Measurements from ENCODE around the gene AMH. TPM values are rescaled to one million over a fixed set of nuclear protein-coding genes. Genes with fewer than 3 reads are reported as not detected.
A peak's percentile ranks its signal among the peaks of the same experiment; 100 is the strongest.

AMH gene
- total and polyA plus RNA-seq, 2 of the 13 experiments (the other 11 are each of a cell fraction or from before 2014, with no cell fraction given): 0.03 to 0.18 TPM

DNA sequence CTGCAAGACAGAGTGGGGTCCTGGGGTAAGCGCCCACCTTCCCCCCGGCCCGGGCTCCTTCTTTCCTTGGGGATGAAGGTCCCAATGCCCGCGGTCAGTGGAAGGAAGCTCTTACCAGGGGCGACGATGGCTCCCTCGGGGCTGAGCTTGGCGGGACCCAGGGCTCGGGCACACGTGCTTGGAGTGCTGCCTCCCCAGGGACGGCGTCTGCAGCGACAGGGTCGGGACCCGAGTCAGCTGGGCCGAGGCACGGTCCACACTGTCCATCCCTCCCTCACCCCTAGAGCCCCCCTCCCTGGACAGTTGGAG lies 3.6 kb downstream of the AMH start (continued):
- TF ChIP-seq CBX2 (IDR thresholded peaks at IDR 0.05; ENCODE audit: low read depth, low read length): no peak
- no peak for TF ChIP-seq CBX2 (CRISPR knock-in tag; IDR thresholded peaks at IDR 0.05; ENCODE audit: low read depth)
- TF ChIP-seq GMEB2 (CRISPR knock-in tag; IDR thresholded peaks at IDR 0.05; ENCODE audit: low read depth): no peak
- TF ChIP-seq ZNF577 (CRISPR knock-in tag; IDR thresholded peaks at IDR 0.05; ENCODE audit: borderline replicate concordance, low read depth): no peak
- TF ChIP-seq HOXA3 (CRISPR knock-in tag; IDR thresholded peaks at IDR 0.05): no peak; the same call in 1 of the 2 replicates
- TF ChIP-seq MAFG (CRISPR knock-in tag; IDR thresholded peaks at IDR 0.05): no peak
- TF ChIP-seq, protein P1, sequence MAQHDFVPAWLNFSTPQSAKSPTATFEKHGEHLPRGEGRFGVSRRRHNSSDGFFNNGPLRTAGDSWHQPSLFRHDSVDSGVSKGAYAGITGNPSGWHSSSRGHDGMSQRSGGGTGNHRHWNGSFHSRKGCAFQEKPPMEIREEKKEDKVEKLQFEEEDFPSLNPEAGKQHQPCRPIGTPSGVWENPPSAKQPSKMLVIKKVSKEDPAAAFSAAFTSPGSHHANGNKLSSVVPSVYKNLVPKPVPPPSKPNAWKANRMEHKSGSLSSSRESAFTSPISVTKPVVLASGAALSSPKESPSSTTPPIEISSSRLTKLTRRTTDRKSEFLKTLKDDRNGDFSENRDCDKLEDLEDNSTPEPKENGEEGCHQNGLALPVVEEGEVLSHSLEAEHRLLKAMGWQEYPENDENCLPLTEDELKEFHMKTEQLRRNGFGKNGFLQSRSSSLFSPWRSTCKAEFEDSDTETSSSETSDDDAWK (CRISPR knock-in tag; IDR thresholded peaks at IDR 0.05): no peak
- no peak for TF ChIP-seq ZNF101 (CRISPR knock-in tag; IDR thresholded peaks at IDR 0.05; ENCODE audit: borderline replicate concordance, low read depth)
- no peak for TF ChIP-seq ZNF468 (CRISPR knock-in tag; IDR thresholded peaks at IDR 0.05)
- TF ChIP-seq TEAD2 (CRISPR knock-in tag; IDR thresholded peaks at IDR 0.05): no peak
- no peak for TF ChIP-seq NR3C1 (CRISPR knock-in tag; IDR thresholded peaks at IDR 0.05)
- TF ChIP-seq HNRNPH1 (optimal IDR thresholded peaks at IDR 0.05; ENCODE audit: low read depth, low read length): no peak
- TF ChIP-seq SOX5 (CRISPR knock-in tag; IDR thresholded peaks at IDR 0.05; ENCODE audit: borderline replicate concordance): no peak
- TF ChIP-seq TIGD3 (CRISPR knock-in tag; IDR thresholded peaks at IDR 0.05; ENCODE audit: borderline replicate concordance): no peak
- TF ChIP-seq NFIB (CRISPR knock-in tag; IDR thresholded peaks at IDR 0.05; ENCODE audit: borderline replicate concordance): no peak
- peak; percentile 41; the same call in 1 of the 2 replicates for TF ChIP-seq ZNF607 (CRISPR knock-in tag; IDR thresholded peaks at IDR 0.05; ENCODE audit: borderline replicate concordance)
- TF ChIP-seq HNRNPK (IDR thresholded peaks at IDR 0.05; ENCODE audit: low read depth, low read length, poor library complexity, severe bottlenecking): no peak
- TF ChIP-seq ZNF33A (CRISPR knock-in tag; IDR thresholded peaks at IDR 0.05; ENCODE audit: borderline replicate concordance): no peak
- no peak; the same call in 1 of the 2 replicates for TF ChIP-seq ZMAT3 (CRISPR knock-in tag; conservative IDR thresholded peaks at IDR 0.05)
- TF ChIP-seq, protein P2, sequence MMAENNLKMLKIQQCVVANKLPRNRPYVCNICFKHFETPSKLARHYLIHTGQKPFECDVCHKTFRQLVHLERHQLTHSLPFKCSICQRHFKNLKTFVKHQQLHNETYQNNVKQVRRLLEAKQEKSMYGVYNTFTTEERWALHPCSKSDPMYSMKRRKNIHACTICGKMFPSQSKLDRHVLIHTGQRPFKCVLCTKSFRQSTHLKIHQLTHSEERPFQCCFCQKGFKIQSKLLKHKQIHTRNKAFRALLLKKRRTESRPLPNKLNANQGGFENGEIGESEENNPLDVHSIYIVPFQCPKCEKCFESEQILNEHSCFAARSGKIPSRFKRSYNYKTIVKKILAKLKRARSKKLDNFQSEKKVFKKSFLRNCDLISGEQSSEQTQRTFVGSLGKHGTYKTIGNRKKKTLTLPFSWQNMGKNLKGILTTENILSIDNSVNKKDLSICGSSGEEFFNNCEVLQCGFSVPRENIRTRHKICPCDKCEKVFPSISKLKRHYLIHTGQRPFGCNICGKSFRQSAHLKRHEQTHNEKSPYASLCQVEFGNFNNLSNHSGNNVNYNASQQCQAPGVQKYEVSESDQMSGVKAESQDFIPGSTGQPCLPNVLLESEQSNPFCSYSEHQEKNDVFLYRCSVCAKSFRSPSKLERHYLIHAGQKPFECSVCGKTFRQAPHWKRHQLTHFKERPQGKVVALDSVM (CRISPR knock-in tag; IDR thresholded peaks at IDR 0.05): no peak; the same call in 1 of the 2 replicates
- no peak for TF ChIP-seq TBP (CRISPR knock-in tag; IDR thresholded peaks at IDR 0.05)
- TF ChIP-seq ZNF20 (CRISPR knock-in tag; IDR thresholded peaks at IDR 0.05): no peak
- TF ChIP-seq MEF2D (CRISPR knock-in tag; IDR thresholded peaks at IDR 0.05): no peak
- TF ChIP-seq HOMEZ (CRISPR knock-in tag; IDR thresholded peaks at IDR 0.05; ENCODE audit: low read depth): no peak
- TF ChIP-seq ZSCAN30 (CRISPR knock-in tag; IDR thresholded peaks at IDR 0.05): no peak

Data from HepG2 (cell line).